ENCODE measurements around the gene PGM2.

DNA sequence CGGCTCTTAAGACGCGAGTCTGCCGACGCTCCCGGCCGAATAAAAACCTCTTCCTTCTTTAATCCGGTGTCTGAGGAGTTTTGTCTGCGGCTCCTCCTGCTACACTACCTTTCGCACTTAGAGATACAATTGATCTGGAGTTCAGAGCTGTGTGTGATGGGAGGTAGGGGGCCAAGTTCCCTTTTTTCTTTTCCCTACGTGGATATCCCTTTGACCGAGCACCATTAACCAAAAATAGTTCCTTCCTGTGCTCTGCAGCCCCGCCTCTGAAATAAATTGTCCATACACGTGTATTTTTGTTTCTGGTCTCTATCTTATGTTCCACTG lies 555 bp upstream of the PGM2 start:
- TF ChIP-seq POLR2A (IDR thresholded peaks at IDR 0.05; ENCODE audit: low read length) (no peak), GATA1 (IDR thresholded peaks at IDR 0.05; ENCODE audit: low read depth, low read length) (no peak)

All from erythroblast (primary cell).